H9 (cell line): ENCODE data around the gene CLECL1. TPM values are rescaled to one million over a fixed set of nuclear protein-coding genes. Genes with fewer than 3 reads are reported as not detected.

Experiments used
- DNase-seq: peaks from one replicate; pipeline ENCODE4 v3.0.0-alpha.2; 2017
- H2AFZ ChIP-seq: one replicate; pipeline ENCODE4 v1.6.1; 2013; ENCODE audit warnings: mild to moderate bottlenecking, low read length, control low read depth, moderate library complexity
- H2AK5ac ChIP-seq: 2 replicates; pipeline ENCODE4 v1.6.1; 2013; ENCODE audit warnings: low read length, control low read depth, mixed read lengths; ENCODE audit not compliant: insufficient read length
- H2BK120ac ChIP-seq: one replicate; pipeline ENCODE4 v1.6.1; 2013; ENCODE audit warnings: low read depth, mild to moderate bottlenecking, low read length, control low read depth, inconsistent platforms; ENCODE audit not compliant: poor library complexity, severe bottlenecking
- H2BK12ac ChIP-seq: 2 replicates; pipeline ENCODE4 v1.6.1; 2013; ENCODE audit warnings: low read length, control low read depth, mixed read lengths, low read depth; ENCODE audit not compliant: insufficient read length
- H2BK15ac ChIP-seq: 2 replicates; pipeline ENCODE4 v1.6.1; 2013; ENCODE audit warnings: low read depth, low read length, control low read depth
- H2BK20ac ChIP-seq: one replicate; pipeline ENCODE4 v1.6.1; 2013; ENCODE audit warnings: low read depth, mild to moderate bottlenecking, low read length, control low read depth, inconsistent platforms; ENCODE audit not compliant: poor library complexity, severe bottlenecking
- H2BK5ac ChIP-seq: 2 replicates; pipeline ENCODE4 v1.6.1; 2013; ENCODE audit warnings: low read length, control low read depth, mixed read lengths; ENCODE audit not compliant: insufficient read length
- H3K14ac ChIP-seq: 2 replicates; pipeline ENCODE4 v1.6.1; 2013; ENCODE audit warnings: low read length, control low read depth; ENCODE audit not compliant: insufficient read depth
- H3K18ac ChIP-seq: 2 replicates; pipeline ENCODE4 v1.6.1; 2013; ENCODE audit warnings: low read depth, mild to moderate bottlenecking, mixed read lengths, low read length, control low read depth; ENCODE audit not compliant: insufficient read length
- H3K23ac ChIP-seq: 2 replicates; pipeline ENCODE4 v1.6.1; 2013; ENCODE audit warnings: low read length, control low read depth, mixed read lengths, low read depth; ENCODE audit not compliant: insufficient read length
- H3K23me2 ChIP-seq: 2 replicates; pipeline ENCODE4 v1.6.1; 2013; ENCODE audit warnings: low read depth, mild to moderate bottlenecking, mixed read lengths, low read length, control low read depth; ENCODE audit not compliant: insufficient read length, poor library complexity, severe bottlenecking
- H3K27ac ChIP-seq: 2 replicates; pipeline ENCODE4 v1.5.1; 2013; ENCODE audit warnings: low read length, control low read depth, mixed read lengths, low read depth; ENCODE audit not compliant: insufficient read length
- H3K27me3 ChIP-seq: 2 replicates; pipeline ENCODE4 v1.6.1; 2013; ENCODE audit warnings: low read length, control low read depth, inconsistent platforms; ENCODE audit not compliant: insufficient read depth
- H3K4ac ChIP-seq: 2 replicates; pipeline ENCODE4 v1.6.1; 2013; ENCODE audit warnings: low read depth, mild to moderate bottlenecking, control low read depth, inconsistent platforms, low read length, moderate library complexity
- H3K4me1 ChIP-seq: 2 replicates; pipeline ENCODE4 v1.6.1; 2013; ENCODE audit warnings: low read length, control low read depth, inconsistent platforms; ENCODE audit not compliant: insufficient read depth
- H3K4me2 ChIP-seq: 2 replicates; pipeline ENCODE4 v1.6.1; 2013; ENCODE audit warnings: low read length, control low read depth, mixed read lengths; ENCODE audit not compliant: insufficient read length, insufficient read depth
- H3K56ac ChIP-seq: 2 replicates; pipeline ENCODE4 v1.6.1; 2013; ENCODE audit warnings: low read depth, mild to moderate bottlenecking, mixed read lengths, low read length, control low read depth; ENCODE audit not compliant: insufficient read length
- H3K79me1 ChIP-seq: 2 replicates; pipeline ENCODE4 v1.6.1; 2013; ENCODE audit warnings: low read depth, mild to moderate bottlenecking, moderate library complexity, low read length, control low read depth, inconsistent platforms; ENCODE audit not compliant: insufficient read depth, poor library complexity, severe bottlenecking
- H3K79me2 ChIP-seq: 2 replicates; pipeline ENCODE4 v1.6.1; 2013; ENCODE audit warnings: low read length, control low read depth, inconsistent platforms; ENCODE audit not compliant: insufficient read depth
- H3K9ac ChIP-seq: 2 replicates; pipeline ENCODE4 v1.6.1; 2013; ENCODE audit warnings: low read length, control low read depth, mixed read lengths; ENCODE audit not compliant: insufficient read length; ENCODE audit errors: extremely low read depth
- H3K9me3 ChIP-seq: one replicate; pipeline ENCODE4 v1.6.1; 2013; ENCODE audit warnings: low read depth, low read length, inconsistent platforms; ENCODE audit not compliant: control insufficient read depth
- H3T11ph ChIP-seq: one replicate; pipeline ENCODE4 v1.6.1; 2013; ENCODE audit warnings: mild to moderate bottlenecking, low read length, control low read depth, inconsistent platforms
- H4K20me1 ChIP-seq: one replicate; pipeline ENCODE4 v1.6.1; 2013; ENCODE audit not compliant: control insufficient read depth, insufficient read length, insufficient read depth
- H4K5ac ChIP-seq: 2 replicates; pipeline ENCODE4 v1.6.1; 2013; ENCODE audit warnings: low read depth, mild to moderate bottlenecking, mixed read lengths, low read length, control low read depth; ENCODE audit not compliant: insufficient read length
- H4K8ac ChIP-seq: replicated peaks from 2 replicates; pipeline ENCODE4 v1.6.1; 2013; ENCODE audit warnings: low read length, control low read depth, mixed read lengths, low read depth; ENCODE audit not compliant: insufficient read length
- H4K91ac ChIP-seq: 2 replicates; pipeline ENCODE4 v1.6.1; 2013; ENCODE audit warnings: low read depth, mild to moderate bottlenecking, moderate library complexity, mixed read lengths, low read length, control low read depth; ENCODE audit not compliant: insufficient read length
- H3K27ac Mint-ChIP-seq, 3 experiments: 2 replicates in 2 of 3; 3 replicates in 1 of 3; pipeline ENCODE4 v1.8.0; 2020 to 2021; ENCODE audit warnings: mixed read lengths in 3 of 3, mild to moderate bottlenecking in 1 of 3, moderate library complexity in 1 of 3
- H3K27me3 Mint-ChIP-seq: 2 replicates; pipeline ENCODE4 v1.8.0; 2021; ENCODE audit warnings: low read depth, mild to moderate bottlenecking, moderate library complexity, mixed read lengths
- H3K36me3 Mint-ChIP-seq, 3 experiments: 2 replicates in 2 of 3; 3 replicates in 1 of 3; pipeline ENCODE4 v1.8.0; 2020 to 2021; ENCODE audit warnings: low read depth in 3 of 3, mixed read lengths in 3 of 3; ENCODE audit not compliant: insufficient read depth in 1 of 3
- H3K4me1 Mint-ChIP-seq, 2 experiments: 2 replicates each; pipeline ENCODE4 v1.8.0; 2020; ENCODE audit warnings: mixed read lengths in 2 of 2
- H3K4me3 Mint-ChIP-seq, 2 experiments: 2 replicates in 1 of 2; 3 replicates in 1 of 2; pipeline ENCODE4 v1.8.0; 2020 to 2021; ENCODE audit warnings: mild to moderate bottlenecking in 2 of 2, mixed read lengths in 2 of 2, moderate library complexity in 1 of 2
- H3K9me3 Mint-ChIP-seq, 2 experiments: 2 replicates in 1 of 2; 3 replicates in 1 of 2; pipeline ENCODE4 v1.8.0; 2020; ENCODE audit warnings: mild to moderate bottlenecking in 2 of 2, mixed read lengths in 2 of 2, moderate library complexity in 1 of 2
- WGBS: extraction: QIAGEN DNeasy Blood & Tissue Kit; methylation state at CpG from one replicate; pipeline ENCODE4 v1.1.7; 2013; ENCODE audit warnings: missing lambda C conversion rate, low lambda C conversion rate, mixed read lengths; ENCODE audit not compliant: insufficient read length; ENCODE audit errors: extremely low coverage; 5-methylcytosine and 5-hydroxymethylcytosine counted together
- total RNA-seq: library from RNA; stranded (reverse); gene quantifications from 2 replicates; pipeline ENCODE4 v1.2.1, GENCODE V29; 2021
- TF ChIP-seq, protein P1 (sequence below): fragments of 200-600 bp; sonication (generic); conservative IDR thresholded peaks from 3 replicates; pipeline ENCODE4 v1.8.0; 2021; ENCODE audit warnings: antibody characterized with exemption, mild to moderate bottlenecking

The CLECL1 gene
- total RNA-seq, 1 experiment from 2014 or later, result not detected

DNA sequence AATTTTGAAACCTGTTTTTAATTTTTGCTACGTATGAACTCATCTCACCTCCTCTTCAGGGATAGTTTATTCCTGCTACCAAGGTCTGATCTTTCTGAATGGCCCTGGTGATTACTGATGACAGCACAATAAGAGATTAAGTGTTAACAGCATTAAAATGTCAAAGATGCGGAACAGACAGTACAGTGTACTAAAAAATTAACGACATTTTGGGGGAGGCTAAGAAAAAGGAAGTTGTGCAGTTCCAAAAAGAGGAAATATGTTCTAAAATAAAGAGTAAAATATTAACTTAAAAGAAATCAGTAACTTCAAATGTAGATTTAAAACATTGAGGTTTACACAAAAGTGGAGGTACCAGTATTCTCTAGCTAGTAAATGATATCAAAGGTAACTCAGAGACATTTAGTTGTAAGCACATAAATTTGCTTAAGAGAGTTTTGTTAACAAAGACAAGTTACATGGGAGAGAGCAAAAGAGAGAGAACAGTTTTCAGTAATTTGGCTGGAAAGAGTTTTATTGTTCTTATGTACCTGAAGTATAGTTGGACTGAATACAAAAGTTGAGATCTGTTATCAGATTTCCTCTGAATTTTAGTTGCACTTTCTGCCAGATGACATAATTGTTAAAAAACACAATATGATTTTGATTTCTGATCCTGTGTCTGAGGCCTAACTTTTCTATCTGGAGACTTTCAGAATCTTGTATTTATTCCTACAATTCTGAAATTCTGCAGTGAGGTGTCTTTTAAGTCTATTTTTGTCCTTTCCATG, 4.2 kb upstream of the CLECL1 start:
- no peaks in the 10 kb centered on the region for H3K27me3 Mint-ChIP-seq

More for the DNA sequence above, 4.2 kb upstream of the CLECL1 start:
- no peaks in the 10 kb centered on the region for H3K23me2 ChIP-seq
- H2BK15ac ChIP-seq, result no peak overlapping the region
- no peak overlapping the region for H3K18ac ChIP-seq
- H2BK5ac ChIP-seq, result no peak overlapping the region
- H3K14ac ChIP-seq, result no peak overlapping the region
- no peak overlapping the region for H2BK120ac ChIP-seq
- no peak overlapping the region for H2AFZ ChIP-seq
- H2BK12ac ChIP-seq, result no peak overlapping the region
- H3K23ac ChIP-seq, result no peak overlapping the region
- no peak overlapping the region for H3K27ac ChIP-seq
- no peaks in the 10 kb centered on the region for H3K27me3 ChIP-seq
- H3K4ac ChIP-seq, result no peak overlapping the region
- no peak overlapping the region for H2AK5ac ChIP-seq
- no peak overlapping the region for H4K5ac ChIP-seq
- H3K27ac Mint-ChIP-seq, result no peak overlapping the region
- H3K9ac ChIP-seq, result no peak overlapping the region
- H3K56ac ChIP-seq, result no peak overlapping the region
- no peaks in the 10 kb centered on the region for H3K79me1 ChIP-seq
- no peak for DNase-seq
- WGBS, result no CpG with 5 or more reads among the region's 3 CpGs
- H4K8ac ChIP-seq, result no peak overlapping the region
- H3K4me1 ChIP-seq, result no peaks in the 10 kb centered on the region
- no peaks in the 10 kb centered on the region; a peak in 1 of 5 replicates for H3K9me3 Mint-ChIP-seq
- TF ChIP-seq, protein P1, sequence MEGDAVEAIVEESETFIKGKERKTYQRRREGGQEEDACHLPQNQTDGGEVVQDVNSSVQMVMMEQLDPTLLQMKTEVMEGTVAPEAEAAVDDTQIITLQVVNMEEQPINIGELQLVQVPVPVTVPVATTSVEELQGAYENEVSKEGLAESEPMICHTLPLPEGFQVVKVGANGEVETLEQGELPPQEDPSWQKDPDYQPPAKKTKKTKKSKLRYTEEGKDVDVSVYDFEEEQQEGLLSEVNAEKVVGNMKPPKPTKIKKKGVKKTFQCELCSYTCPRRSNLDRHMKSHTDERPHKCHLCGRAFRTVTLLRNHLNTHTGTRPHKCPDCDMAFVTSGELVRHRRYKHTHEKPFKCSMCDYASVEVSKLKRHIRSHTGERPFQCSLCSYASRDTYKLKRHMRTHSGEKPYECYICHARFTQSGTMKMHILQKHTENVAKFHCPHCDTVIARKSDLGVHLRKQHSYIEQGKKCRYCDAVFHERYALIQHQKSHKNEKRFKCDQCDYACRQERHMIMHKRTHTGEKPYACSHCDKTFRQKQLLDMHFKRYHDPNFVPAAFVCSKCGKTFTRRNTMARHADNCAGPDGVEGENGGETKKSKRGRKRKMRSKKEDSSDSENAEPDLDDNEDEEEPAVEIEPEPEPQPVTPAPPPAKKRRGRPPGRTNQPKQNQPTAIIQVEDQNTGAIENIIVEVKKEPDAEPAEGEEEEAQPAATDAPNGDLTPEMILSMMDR, result no peak
- H3K4me2 ChIP-seq, result no peak overlapping the region
- H3K36me3 Mint-ChIP-seq, result no peaks in the 10 kb centered on the region; a peak in 1 of 7 replicates
- H4K91ac ChIP-seq, result no peak overlapping the region
- H2BK20ac ChIP-seq, result no peak overlapping the region
- H3K4me1 Mint-ChIP-seq, result peaks cover 0 to 4% of the 10 kb centered on the region in 2 experiments; a peak in 1 of 4 replicates
- no peaks in the 10 kb centered on the region for H3K79me2 ChIP-seq
- H3T11ph ChIP-seq, result no peak overlapping the region
- H3K4me3 Mint-ChIP-seq, result no peak overlapping the region
- H3K9me3 ChIP-seq, result no peaks in the 10 kb centered on the region
- H4K20me1 ChIP-seq, result no peaks in the 10 kb centered on the region
